HL-60/S4 treated with retinoic acid at 250 ng/mL for 4 days and 3 days (cell line): Measurements from ENCODE around the gene DNAJB8.

Experiments used
- in situ Hi-C: fragments of 300-500 bp; cut with MboI; formaldehyde crosslinking; loops from 2 replicates; pipeline ENCODE4 v1.7.0; 2022; ENCODE audit warnings: low sequenced_read_pairs

DNAJB8 gene

GRCh38 chr3:128415773-128416577 lies 50.7 kb downstream of the DNAJB8 start:
- in situ Hi-C loops = no loop called here

DNA sequence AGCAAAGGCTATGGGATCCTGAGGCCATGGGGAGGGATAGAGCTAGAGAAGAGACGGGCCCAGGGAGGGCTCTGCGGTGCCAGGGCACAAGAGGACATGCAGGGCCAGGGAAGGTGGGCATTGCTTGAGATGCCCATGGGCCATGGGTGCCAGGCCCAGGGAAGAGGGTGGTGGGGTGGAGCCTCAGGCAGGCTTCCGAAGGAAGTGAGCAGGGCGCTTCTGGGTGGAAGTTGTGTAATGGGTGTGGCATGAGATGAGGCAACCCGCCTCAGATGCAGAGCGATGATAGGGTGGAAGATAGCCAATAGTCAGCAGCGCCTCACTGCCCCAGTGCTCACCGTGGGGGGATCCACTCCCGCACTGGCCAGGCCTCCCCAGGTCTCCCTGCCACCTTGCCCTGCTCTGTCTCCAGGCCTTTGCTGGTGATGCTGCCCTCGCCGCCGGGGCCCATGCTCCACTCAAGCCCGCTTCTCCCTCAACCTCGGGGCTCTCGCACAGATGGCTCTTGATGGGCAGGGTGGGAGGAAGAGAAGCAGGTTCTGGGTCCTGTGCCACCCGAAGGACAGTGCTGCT lies 51.4 kb downstream of the DNAJB8 start:
- in situ Hi-C loops = no loop called here

- in situ Hi-C loops = no loop called here
Observed at GRCh38 chr3:128413413-128414205, 53.1 kb downstream of the DNAJB8 start.

- in situ Hi-C loops = no loop called here
Observed at GRCh38 chr3:128413003-128413370, 53.7 kb downstream of the DNAJB8 start.
